ENCODE results near the gene HOXC13. TPM values are rescaled to one million over a fixed set of nuclear protein-coding genes. Genes with fewer than 3 reads are reported as not detected.

Gene HOXC13
- polyA plus RNA-seq, 4 donors: not detected

GRCh38 chr12:53980802-53981496 is 42.3 kb downstream of the HOXC13 start:
- no peak for DNase-seq (ENCODE audit: low read depth in 4 of 4, low spot score in 2 of 4)

DNA sequence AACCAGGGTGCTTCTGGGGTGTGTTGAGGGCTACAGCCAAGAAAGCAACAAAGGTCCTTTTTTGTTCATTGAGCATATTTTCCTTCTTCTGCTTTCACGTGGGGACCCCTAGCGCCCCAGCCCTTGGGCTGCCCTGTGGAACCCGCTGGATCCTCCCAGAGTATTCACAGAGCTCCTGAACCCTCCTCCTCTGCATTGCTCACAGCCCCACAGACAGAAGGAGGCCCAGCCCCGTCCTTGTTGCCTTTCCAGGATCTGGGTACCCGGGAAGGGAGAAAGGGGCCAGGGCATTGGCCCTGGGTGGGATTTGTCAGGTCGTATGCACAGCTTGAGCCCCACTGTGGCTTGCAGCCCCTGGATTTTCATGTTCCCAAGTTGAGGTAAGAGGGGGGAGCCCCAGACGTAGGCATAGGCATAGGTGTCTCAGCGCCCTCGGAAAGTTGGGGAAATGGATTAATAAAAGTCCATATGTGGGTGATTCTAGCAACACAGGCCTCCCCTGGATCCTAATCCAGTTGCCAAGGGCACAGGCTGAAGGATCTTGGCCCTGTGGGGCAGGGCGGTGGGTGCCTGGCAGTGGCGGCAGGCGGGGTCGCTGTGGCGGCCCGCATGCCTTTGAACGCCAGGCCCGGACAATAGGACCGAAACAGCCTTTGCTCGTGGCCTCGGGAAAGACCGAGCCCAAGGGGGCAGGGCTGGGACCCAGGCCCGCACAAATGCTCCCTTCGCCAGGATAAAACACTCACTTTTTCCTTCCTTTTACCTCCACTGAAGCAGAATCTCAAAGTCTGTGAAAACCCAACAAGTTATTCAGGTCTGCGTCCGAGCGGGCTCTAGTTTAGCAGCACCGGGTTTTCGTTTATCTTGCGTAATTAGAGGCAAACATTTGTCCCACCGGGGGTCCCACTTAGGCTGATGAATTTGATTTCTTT is 43.3 kb downstream of the HOXC13 start:
- peak in 1 of 4 donors; percentile 62 for DNase-seq (ENCODE audit: low read depth in 4 of 4, low spot score in 2 of 4)

- DNase-seq (ENCODE audit: low read depth in 4 of 4, low spot score in 2 of 4): no peak
These were observed 44.3 kb downstream of the HOXC13 start for GRCh38 chr12:53982648-53983567.

DNA sequence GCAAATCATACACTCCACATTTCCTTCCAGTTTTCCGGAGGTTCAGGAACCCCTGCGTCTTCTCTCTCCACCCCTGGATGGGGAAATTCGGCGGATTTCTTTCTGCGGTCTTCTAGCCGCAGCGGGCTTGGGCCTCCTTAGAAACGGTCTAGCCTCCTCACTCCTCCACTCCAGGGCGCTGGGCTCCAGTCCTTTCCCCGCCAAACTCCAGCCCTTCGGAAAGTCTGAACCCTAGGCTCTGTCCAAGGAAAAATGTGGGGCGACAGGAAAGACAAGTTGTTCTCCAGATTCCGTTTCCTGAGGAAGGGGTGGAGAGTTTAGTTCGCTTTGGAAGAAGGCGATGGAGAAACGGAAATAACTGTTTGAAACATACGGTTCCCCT is 44.9 kb downstream of the HOXC13 start:
- DNase-seq (ENCODE audit: low read depth in 4 of 4, low spot score in 2 of 4): no peak

GRCh38 chr12:53983950-53984572 is 45.4 kb downstream of the HOXC13 start:
- DNase-seq (ENCODE audit: low read depth in 4 of 4, low spot score in 2 of 4): no peak

GRCh38 chr12:53984901-53985691 is 46.5 kb downstream of the HOXC13 start, which contains the start of gene HOXC10:
Gene HOXC10, plus strand, starts transcription at chr12:53985146. Its CDS starts 114 bp downstream, at chr12:53985260.
- peak in 3 of 4 donors; percentile 96 to 99 (median 98) for DNase-seq (ENCODE audit: low read depth in 4 of 4, low spot score in 2 of 4)

- DNase-seq (ENCODE audit: low read depth in 4 of 4, low spot score in 2 of 4): no peak
These were observed 47.0 kb downstream of the HOXC13 start for GRCh38 chr12:53985692-53985993.

DNA sequence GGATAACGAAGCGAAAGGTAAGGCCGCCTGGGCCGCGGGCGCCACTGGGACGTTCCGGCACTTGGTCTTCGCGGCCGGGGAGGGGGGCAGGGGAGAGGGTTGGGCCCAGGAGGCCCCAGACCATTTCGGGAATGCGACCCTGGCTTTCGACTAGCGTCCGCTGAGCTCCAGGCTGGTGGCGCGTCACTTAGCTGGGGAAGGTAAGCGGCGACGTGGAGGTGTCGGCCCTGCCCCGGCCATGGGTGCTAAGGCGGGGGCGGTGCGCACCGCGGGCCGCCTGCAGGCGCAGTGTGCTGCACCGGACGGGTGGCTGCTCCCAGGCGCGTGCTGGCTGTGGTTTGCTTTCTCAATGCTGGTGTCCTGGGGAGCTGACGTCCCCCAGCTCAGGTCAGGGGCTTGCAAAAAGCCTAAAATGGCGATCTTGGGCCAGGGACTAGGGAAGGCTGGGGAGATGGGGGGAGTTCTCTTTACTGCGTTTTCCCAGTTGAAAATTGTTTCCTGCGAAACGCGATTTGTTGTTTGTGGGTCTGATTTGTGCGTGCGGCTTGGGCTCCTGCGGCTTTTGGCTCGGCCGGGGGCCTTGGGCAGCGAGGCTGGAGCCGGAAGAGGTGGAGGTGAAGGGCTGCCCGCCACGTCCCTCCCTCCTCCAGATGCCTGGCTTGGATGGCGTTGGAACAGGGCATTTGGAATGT is 47.5 kb downstream of the HOXC13 start:
- DNase-seq (ENCODE audit: low read depth in 4 of 4, low spot score in 2 of 4): no peak

- no peak for DNase-seq (ENCODE audit: low read depth in 4 of 4, low spot score in 2 of 4)
These were observed 48.3 kb downstream of the HOXC13 start for GRCh38 chr12:53986686-53987483.

GRCh38 chr12:53987787-53988230 is 49.2 kb downstream of the HOXC13 start:
- no peak for DNase-seq (ENCODE audit: low read depth in 4 of 4, low spot score in 2 of 4)

DNA sequence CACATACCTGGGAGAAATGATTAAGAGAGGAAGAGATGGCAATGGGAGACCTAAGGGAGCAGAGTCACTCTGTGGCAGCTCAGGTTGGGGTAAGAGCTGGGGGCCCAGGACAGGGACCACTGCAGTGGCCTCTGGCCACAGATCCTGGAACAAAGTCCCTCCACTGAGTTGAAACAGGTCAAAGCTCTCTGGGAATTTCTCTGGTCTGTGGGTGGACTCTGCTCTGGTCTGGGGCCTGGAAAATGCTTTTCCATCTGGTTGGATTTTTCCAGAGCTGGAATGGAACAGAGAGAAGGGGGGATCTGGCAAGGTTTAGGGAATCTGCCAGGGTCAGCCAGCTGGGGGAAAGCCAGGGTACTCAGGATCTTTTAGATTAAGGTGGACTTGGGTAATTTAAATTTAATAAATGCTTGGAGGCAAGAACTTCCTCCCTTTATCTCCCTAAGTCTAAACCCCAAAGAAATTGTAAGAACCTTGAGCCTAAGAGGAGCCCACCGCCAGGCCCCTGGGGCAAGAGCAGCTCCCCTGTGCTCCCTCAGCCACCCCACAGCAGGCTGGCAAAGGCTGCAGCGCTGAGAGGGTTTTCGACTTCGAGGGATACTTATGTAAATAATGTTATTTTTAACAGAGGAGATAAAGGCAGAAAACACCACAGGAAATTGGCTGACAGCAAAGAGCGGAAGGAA is 50.1 kb downstream of the HOXC13 start:
- DNase-seq (ENCODE audit: low read depth in 4 of 4, low spot score in 2 of 4): no peak

DNA sequence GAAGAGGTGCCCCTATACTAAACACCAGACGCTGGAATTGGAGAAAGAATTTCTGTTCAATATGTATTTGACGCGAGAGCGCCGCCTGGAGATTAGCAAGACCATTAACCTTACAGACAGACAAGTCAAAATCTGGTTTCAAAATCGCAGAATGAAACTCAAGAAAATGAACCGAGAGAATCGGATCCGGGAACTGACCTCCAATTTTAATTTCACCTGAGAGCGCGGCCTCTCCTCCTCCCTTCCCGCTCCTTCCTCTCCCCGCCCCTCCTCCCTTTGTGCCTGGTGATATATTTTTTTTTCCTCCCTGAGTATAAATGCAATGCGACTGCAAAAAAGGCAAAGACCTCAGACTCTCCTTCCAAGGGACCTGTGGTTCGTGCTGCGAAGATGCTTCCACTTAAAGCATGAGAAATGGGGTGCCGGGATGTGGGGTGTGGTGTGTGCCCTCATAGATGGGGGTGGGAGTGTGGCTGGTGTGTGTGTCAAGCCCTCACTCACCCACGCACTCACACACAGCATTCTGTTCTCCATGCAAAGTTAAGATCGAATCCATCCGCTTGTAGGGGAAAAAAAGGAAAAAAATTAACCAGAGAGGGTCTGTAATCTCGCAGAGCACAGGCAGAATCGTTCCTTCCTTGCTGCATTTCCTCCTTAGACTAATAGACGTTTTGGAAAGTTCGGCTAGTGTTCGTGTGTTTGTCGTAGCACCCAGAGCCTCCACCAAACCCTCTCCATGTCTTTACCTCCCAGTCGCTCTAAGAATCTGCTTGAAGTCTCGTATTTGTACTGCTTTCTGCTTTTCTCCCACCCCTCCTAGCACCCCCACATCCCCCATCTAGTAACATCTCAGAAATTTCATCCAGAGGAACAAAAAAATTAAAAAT is 50.8 kb downstream of the HOXC13 start:
- DNase-seq (ENCODE audit: low read depth in 4 of 4, low spot score in 2 of 4): peak in 1 of 4 donors; percentile 53

- no peak for DNase-seq (ENCODE audit: low read depth in 4 of 4, low spot score in 2 of 4)
These were observed 51.9 kb downstream of the HOXC13 start for GRCh38 chr12:53990311-53991076.

DNA sequence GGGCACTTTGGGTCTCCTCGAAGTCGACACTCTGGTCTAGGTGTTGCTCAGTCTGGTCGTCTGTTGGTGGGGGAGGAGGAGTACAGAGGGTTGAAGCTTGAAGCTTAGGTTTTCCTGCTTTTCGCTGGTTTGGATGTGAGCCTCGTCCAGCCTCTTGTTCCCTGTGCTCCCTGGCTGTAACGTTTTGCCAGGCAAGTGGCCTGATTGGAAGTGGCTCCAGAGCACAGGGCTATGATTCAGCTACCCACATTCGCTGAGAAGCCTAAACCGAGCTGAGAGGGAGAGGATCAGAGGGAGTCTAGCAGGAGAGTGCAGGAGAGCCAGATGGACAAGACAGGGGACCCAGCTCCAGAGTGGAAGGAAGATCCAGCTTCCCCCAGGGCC is 52.4 kb downstream of the HOXC13 start:
- DNase-seq (ENCODE audit: low read depth in 4 of 4, low spot score in 2 of 4): no peak

DNA sequence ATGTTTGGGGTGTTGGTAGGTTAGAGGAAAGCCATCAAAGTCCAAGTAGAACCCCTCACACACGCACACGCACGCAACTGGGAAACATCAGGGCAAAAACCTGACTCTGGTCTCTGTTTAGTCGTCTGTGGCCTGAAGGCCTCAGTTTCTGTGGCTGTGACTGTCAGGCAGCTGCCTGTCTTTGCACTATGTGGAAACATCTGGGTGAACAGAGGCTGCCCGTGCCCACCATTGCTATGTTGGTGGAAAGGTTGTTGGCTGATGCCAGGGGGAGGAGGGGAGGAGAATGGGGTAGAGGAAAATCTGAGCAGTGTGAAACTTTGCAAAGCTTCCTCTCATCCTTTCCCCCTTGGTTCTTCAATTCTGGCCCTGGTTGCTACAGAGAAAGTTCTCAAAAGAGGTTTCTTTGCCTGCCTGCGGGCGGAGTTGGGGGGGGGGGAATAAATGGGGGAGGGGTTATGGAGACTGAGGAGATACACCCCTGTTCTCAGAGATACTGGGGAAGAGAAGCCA is 53.8 kb downstream of the HOXC13 start:
- DNase-seq (ENCODE audit: low read depth in 4 of 4, low spot score in 2 of 4): no peak

Data from left renal cortex interstitium (tissue), 4 donors.